Fibroblast of peridontal ligament (primary cell): ENCODE measurements around the gene NKX6-2.
A peak's percentile ranks its signal among the peaks of the same experiment; 100 is the strongest.
"Not testable (repeated sequence)": the region's sequence is repeated elsewhere in the genome, so short reads cannot be mapped to it uniquely, and the experiment has no call there.

ENCODE experiments used
- DNase-seq: peaks from one replicate; pipeline ENCODE4 v3.0.0-alpha.2; 2010; ENCODE audit errors: extremely low read depth

The NKX6-2 gene

GRCh38 chr10:132780356-132780755 is 5.6 kb downstream of the NKX6-2 start:
- DNase-seq, result no peak

- DNase-seq, result no peak
Measured at GRCh38 chr10:132779549-132780294, 6.2 kb downstream of the NKX6-2 start.

- no peak for DNase-seq
Measured at GRCh38 chr10:132777441-132777840, 8.5 kb downstream of the NKX6-2 start.

- DNase-seq, result no peak
Measured at GRCh38 chr10:132776821-132777220, 9.1 kb downstream of the NKX6-2 start.

- no peak for DNase-seq
Measured at GRCh38 chr10:132776186-132776585, 9.8 kb downstream of the NKX6-2 start.

GRCh38 chr10:132774902-132775863 is 10.8 kb downstream of the NKX6-2 start:
- DNase-seq, result peak; percentile 5

- no peak for DNase-seq
Measured at GRCh38 chr10:132774181-132774901, 11.6 kb downstream of the NKX6-2 start.

GRCh38 chr10:132772816-132773215 is 13.1 kb downstream of the NKX6-2 start:
- not testable (repeated sequence) for DNase-seq

- no peak for DNase-seq
Measured at GRCh38 chr10:132770061-132771021, 15.6 kb downstream of the NKX6-2 start.

- no peak for DNase-seq
Measured at GRCh38 chr10:132768346-132769248, 17.4 kb downstream of the NKX6-2 start.

GRCh38 chr10:132766291-132766690 is 19.7 kb downstream of the NKX6-2 start:
- DNase-seq, result no peak

GRCh38 chr10:132765435-132765834 is 20.5 kb downstream of the NKX6-2 start:
- DNase-seq, result no peak

- DNase-seq, result no peak
Measured at GRCh38 chr10:132764108-132764507, 21.8 kb downstream of the NKX6-2 start.

- DNase-seq, result no peak
Measured at GRCh38 chr10:132763545-132763944, 22.4 kb downstream of the NKX6-2 start.

GRCh38 chr10:132762267-132762666 is 23.7 kb downstream of the NKX6-2 start:
- no peak for DNase-seq

GRCh38 chr10:132761395-132762060 is 24.4 kb downstream of the NKX6-2 start:
- no peak for DNase-seq

GRCh38 chr10:132758865-132759264 is 27.1 kb downstream of the NKX6-2 start:
- no peak for DNase-seq

GRCh38 chr10:132757171-132757570 is 28.8 kb downstream of the NKX6-2 start:
- DNase-seq, result no peak

GRCh38 chr10:132756591-132756990 is 29.4 kb downstream of the NKX6-2 start:
- DNase-seq, result no peak
